Stimulated activated CD4-positive, alpha-beta T cell treated with anti-CD3 and anti-CD28 coated beads, TNF-alpha, amount 100 ng/mL, for 1 hour (primary cell): ENCODE results near the gene MFRP.
"Not testable (repeated sequence)": the region's sequence is repeated elsewhere in the genome, so short reads cannot be mapped to it uniquely, and the experiment has no call there.

Experiments used
- DNase-seq, 3 donors: peaks; one replicate each; pipeline ENCODE4 v3.0.0-alpha.2; 2020; ENCODE audit warnings: low read depth in 3 of 3, low spot score in 1 of 3

The MFRP gene

GRCh38 chr11:119346605-119347004 is at the start of gene MFRP:
Gene MFRP (minus strand): TSS chr11:119346705. CDS start chr11:119346513, 192 bp downstream.
- DNase-seq: no peak

- no peak for DNase-seq
Observed at GRCh38 chr11:119391275-119391674, 44.8 kb upstream of the MFRP start.

GRCh38 chr11:119389611-119390254 is 43.2 kb upstream of the MFRP start:
- DNase-seq: no peak

GRCh38 chr11:119388103-119388502 is 41.6 kb upstream of the MFRP start:
- no peak for DNase-seq

- no peak for DNase-seq
Observed at GRCh38 chr11:119384332-119384731, 37.8 kb upstream of the MFRP start.

- not testable (repeated sequence) for DNase-seq
Observed at GRCh38 chr11:119382513-119382912, 36.0 kb upstream of the MFRP start.

GRCh38 chr11:119382101-119382500 is 35.6 kb upstream of the MFRP start:
- DNase-seq: no peak

GRCh38 chr11:119381181-119381988 is 34.9 kb upstream of the MFRP start, which contains the start of gene USP2:
Gene USP2 (minus strand): TSS chr11:119381690. CDS start chr11:119373480, 8,210 bp downstream.
- peak; percentile 85 to 96 (median 93) for DNase-seq

- DNase-seq: no peak
Observed at GRCh38 chr11:119380827-119381180, 34.3 kb upstream of the MFRP start.

- DNase-seq: no peak
Observed at GRCh38 chr11:119380160-119380826, 33.8 kb upstream of the MFRP start.

- DNase-seq: no peak
Observed at GRCh38 chr11:119378851-119379465, 32.5 kb upstream of the MFRP start.

- DNase-seq: no peak
Observed at GRCh38 chr11:119377961-119378667, 31.6 kb upstream of the MFRP start.

- no peak for DNase-seq
Observed at GRCh38 chr11:119377112-119377901, 30.8 kb upstream of the MFRP start.

GRCh38 chr11:119376197-119376847 is 29.8 kb upstream of the MFRP start:
- DNase-seq: no peak

- no peak for DNase-seq
Observed at GRCh38 chr11:119375337-119376196, 29.1 kb upstream of the MFRP start.

GRCh38 chr11:119374632-119375336 is 28.3 kb upstream of the MFRP start:
- DNase-seq: no peak

GRCh38 chr11:119373921-119374631 is 27.6 kb upstream of the MFRP start:
- no peak for DNase-seq
